MG63 (cell line): ENCODE measurements around the gene TSPAN18. TPM values are rescaled to one million over a fixed set of nuclear protein-coding genes. Genes with fewer than 3 reads are reported as not detected.

ENCODE experiments used
- DNase-seq: peaks from one replicate; pipeline ENCODE4 v3.0.0-alpha.2; 2020
- H3K27me3 ChIP-seq: fragments of 250-450 bp; sonication (Bioruptor Pico); 2 replicates; pipeline ENCODE4 v1.5.1; 2020; ENCODE audit warnings: mild to moderate bottlenecking, moderate library complexity
- H3K36me3 ChIP-seq: fragments of 250-450 bp; sonication (Bioruptor Pico); 2 replicates; pipeline ENCODE4 v1.5.1; 2020; ENCODE audit warnings: mild to moderate bottlenecking, moderate library complexity
- H3K4me3 ChIP-seq: fragments of 250-450 bp; sonication (Bioruptor Pico); 2 replicates; pipeline ENCODE4 v1.5.1; 2020; ENCODE audit warnings: mild to moderate bottlenecking, moderate library complexity
- H3K9me3 ChIP-seq: fragments of 250-450 bp; sonication (Bioruptor Pico); 2 replicates; pipeline ENCODE4 v1.5.1; 2020; ENCODE audit warnings: mild to moderate bottlenecking, moderate library complexity
- total RNA-seq: library from RNA; depleted of rRNA; stranded (reverse); fragments of >200 nt; shearing (Covaris generic); gene quantifications from 2 replicates; pipeline ENCODE4 v1.2.3, GENCODE V29; 2014; ENCODE audit warnings: low replicate concordance

The TSPAN18 gene
- total RNA-seq, 1 experiment from 2014 or later: 0.95 TPM

DNA sequence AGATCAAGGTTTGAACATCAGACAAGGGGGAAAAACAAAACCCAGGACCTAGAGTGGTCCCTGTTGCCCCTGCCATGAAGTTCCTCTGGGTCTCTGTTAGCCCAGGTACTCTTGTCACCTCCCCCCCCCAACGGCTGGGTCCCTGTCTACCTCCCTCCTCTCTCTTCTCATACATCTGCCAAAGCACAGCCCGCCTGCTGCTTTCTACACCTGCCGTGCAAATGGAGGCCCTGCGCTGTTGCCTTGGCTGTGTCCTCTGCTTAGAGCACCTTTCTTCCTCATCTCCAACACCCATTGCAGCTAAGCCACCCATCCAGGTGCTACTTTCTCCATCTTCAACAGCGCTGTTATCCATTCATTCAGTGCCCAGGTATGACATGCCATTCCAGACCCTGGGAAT, 124.7 kb downstream of the TSPAN18 start:
- peaks cover 2% of the 10 kb centered on the region; the same call in 1 of the 2 replicates for H3K9me3 ChIP-seq
- no peaks in the 10 kb centered on the region for H3K36me3 ChIP-seq
- H3K4me3 ChIP-seq: no peak overlapping the region
- H3K27me3 ChIP-seq: no peaks in the 10 kb centered on the region
- no peak for DNase-seq

DNA sequence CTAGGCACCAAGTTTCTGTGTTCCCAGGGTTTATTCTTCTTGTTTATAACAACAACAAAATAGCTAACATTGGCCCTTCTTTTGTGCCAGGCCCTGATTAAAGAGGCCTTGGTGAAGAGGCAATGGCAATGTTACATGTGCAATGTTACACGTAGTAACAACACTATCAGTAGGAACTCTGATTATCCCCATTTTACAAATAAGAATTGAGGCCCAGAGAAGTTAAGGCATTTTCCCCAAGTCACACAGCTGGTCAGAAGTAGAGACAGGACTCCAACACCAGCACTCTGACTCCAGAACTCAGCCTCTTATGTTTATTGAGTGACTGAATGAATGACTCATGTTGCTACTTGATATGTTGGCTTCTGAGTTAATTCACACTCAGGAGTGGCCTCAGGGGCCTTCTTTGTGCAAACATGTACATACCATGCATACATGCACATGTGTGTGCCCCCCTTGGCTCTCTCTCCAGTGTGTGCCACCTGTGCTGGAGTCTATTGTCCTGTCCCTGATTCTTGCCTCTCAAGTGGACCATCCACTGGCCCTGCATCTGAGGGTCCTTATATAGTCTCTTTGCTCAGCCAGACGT, 125.5 kb downstream of the TSPAN18 start:
- H3K36me3 ChIP-seq: no peaks in the 10 kb centered on the region
- H3K27me3 ChIP-seq: no peaks in the 10 kb centered on the region
- H3K9me3 ChIP-seq: peaks cover under 1% of the 10 kb centered on the region; the same call in 1 of the 2 replicates
- DNase-seq: no peak
- no peak overlapping the region for H3K4me3 ChIP-seq

DNA sequence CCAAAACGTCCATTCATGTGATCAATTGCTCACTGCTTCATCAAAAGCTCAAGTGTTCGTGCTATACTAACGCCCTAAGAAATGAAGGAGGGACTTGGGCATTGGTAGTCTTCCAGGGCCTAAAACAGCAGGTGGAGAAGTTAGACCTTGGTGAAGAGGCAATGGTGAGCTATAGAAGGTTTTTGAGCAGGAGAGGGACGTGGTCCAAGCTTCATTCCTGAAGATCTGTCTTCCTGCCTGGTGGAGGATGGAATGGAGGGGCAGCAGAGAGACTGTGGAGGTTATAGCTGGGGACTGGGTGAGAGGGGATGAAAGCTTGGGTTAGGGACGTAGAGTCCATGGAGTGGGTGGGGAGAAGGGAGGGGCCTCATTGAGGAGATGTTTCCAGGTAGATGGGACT, 126.2 kb downstream of the TSPAN18 start:
- no peak overlapping the region for H3K4me3 ChIP-seq
- H3K9me3 ChIP-seq: no peaks in the 10 kb centered on the region
- DNase-seq: no peak
- no peaks in the 10 kb centered on the region for H3K27me3 ChIP-seq
- no peaks in the 10 kb centered on the region for H3K36me3 ChIP-seq

DNA sequence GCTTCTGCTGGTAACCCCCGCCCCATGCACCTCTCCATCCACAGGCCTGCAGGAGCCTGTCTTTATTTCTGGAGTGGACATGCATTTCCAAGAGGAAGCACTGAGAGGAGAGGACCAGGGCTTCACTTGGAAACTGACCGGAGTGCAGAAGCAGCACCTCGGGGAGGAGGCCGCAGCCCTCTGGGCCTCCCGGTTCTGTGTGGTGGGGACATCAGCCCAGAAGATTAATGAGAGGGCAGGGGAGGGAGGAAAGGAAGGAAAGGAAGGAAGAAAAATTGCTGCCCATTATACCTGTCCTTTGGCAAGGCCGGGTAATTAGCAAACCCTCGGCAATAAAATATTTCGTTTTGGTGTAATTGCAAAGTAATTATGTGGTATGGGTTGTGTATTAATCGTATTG, 126.9 kb downstream of the TSPAN18 start:
- H3K9me3 ChIP-seq: no peaks in the 10 kb centered on the region
- H3K27me3 ChIP-seq: no peaks in the 10 kb centered on the region
- H3K36me3 ChIP-seq: no peaks in the 10 kb centered on the region
- no peak for DNase-seq
- no peak overlapping the region for H3K4me3 ChIP-seq

DNA sequence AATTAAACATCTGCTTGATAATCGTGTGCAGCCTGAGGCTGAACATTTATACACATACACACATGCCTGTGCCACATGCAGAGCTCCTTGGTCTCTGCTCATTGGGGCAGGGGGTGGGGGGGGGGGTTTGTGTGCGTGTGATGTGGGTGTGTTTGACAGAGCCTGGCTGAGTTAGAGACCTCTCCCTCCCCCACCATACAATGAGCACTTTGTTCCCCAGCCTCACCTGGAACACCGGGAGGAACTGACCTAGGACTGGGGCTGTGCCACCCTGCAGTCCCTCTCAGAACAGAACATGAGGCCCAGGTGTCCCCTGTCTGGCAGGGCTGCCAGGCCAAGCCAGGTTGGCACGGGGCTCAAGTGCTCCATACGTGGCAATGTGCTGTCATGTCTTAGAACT, 127.3 kb downstream of the TSPAN18 start:
- H3K27me3 ChIP-seq: no peaks in the 10 kb centered on the region
- no peaks in the 10 kb centered on the region for H3K36me3 ChIP-seq
- DNase-seq: no peak
- H3K9me3 ChIP-seq: no peaks in the 10 kb centered on the region
- H3K4me3 ChIP-seq: no peak overlapping the region

DNA sequence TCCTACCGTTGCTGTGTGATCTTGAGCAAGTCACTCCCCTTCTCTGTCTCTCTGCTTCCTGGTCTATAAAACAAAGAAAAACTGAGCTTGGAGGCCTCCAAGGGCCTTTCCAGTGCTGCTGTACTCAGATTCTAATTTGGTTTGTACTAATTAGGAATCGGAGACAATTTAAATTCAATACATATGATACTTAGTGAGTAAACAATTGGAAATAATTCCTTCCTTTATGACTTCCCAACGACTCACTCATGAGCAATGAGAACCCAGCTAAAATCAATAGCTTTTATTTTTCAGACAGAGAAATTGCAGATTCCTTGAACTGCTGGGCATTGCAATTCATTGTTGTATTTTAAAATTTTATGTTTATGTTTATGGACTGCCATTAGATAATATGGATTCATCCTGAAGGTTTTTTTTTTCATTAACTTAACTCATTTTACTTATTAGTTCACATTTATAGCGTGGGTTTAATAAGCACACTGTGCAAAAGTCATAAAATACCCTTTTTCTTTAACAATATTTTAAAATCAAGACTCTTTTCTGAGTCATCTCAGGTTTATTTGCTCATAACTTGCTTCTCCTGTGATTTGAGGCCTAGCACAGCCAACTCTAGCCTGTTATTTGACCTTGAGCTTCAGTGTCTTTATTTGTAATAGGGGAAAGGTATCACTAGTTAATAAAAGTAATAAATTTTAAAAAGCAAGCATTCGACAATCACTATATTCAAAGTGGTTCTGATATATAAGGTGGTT, 128.2 kb downstream of the TSPAN18 start:
- no peak for DNase-seq
- H3K36me3 ChIP-seq: no peaks in the 10 kb centered on the region
- no peak overlapping the region for H3K4me3 ChIP-seq
- H3K27me3 ChIP-seq: no peaks in the 10 kb centered on the region
- H3K9me3 ChIP-seq: no peaks in the 10 kb centered on the region

DNA sequence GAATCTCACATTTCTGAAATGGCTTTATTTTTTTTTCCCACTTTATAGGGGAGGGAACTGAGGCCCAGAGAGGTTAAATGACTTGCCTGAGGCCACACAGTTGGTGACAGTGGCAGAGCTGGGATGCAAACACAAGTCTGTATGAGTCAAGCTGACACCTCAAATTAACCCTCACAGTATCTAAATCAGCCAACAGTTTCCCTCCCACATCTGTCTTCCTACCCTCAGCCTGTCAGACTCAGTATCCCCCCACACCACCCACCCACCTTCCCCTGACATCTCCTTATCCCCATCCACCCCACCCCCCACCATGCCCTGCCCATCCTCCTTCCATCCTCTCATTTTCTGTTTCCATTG, 128.7 kb downstream of the TSPAN18 start:
- Histone ChIP-seq H3K9me3 (no peaks in the 10 kb centered on the region), H3K4me3 (no peak overlapping the region), H3K27me3 (no peaks in the 10 kb centered on the region), H3K36me3 (no peaks in the 10 kb centered on the region)
- DNase-seq: no peak

DNA sequence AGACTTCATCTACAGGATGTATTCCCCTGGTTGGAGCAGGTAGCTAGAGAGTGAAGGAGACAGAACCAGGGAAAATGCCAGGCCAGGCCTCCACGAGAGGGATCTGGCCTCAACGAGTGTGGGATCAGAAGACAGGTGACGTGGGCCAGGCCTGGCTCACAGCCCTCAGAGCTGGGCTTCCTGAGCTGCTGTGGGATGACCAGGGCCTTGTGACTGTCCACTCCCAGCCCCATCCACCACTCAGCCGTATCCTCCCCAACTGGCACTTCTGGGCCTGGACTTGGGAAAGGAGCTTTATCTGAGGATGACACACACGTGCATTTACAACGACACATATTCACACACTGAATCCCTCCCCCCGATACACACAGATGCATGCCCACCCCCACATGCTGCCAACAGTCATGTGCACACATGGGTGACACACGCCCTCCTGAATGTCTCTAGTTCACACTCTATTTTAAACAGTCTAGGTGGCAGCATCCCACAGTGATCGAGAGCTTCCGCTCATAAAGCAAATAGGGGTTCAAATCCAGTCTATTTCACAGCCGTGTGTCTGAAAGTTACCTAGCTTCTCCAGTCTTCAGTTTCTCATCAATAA, 130.8 kb downstream of the TSPAN18 start:
- H3K4me3 ChIP-seq: no peak overlapping the region
- no peak for DNase-seq
- H3K36me3 ChIP-seq: no peaks in the 10 kb centered on the region
- no peaks in the 10 kb centered on the region for H3K9me3 ChIP-seq
- H3K27me3 ChIP-seq: no peaks in the 10 kb centered on the region

DNA sequence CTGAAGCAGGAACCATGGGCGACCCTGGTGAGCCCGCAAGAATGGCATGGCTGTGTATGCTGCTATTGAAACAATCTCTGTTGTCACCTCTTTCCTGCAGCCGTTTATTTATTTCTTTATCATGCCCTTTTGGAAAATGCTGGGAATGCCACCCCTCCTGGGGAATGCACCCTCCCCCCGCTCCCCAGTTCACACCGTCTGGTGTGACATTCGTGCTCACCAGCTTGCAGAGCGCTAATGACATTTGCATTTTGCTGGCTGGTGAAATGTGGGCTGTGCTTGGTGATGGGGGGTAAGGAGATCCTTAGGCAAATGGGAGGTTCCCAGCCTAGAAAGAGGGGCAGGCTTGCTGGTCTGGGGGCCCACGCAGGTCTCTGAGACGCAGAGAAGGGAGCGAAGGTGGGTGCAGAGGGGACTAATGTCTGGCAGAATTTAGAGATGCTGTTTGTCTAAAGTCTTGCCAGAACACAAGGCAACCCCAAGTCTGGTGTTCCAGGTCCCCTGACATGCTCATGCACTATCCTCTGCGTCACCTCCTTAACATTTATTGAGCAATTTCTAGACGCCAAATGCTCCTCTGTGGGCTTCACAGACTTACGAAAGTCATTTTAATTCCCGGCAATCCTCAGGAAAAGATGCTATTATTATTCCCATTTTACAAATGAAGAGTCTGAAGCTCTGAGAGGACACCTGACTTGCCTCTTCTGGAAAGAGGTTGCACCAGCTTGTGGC, 132.2 kb downstream of the TSPAN18 start:
- no peak overlapping the region for H3K4me3 ChIP-seq
- H3K9me3 ChIP-seq: no peaks in the 10 kb centered on the region
- H3K27me3 ChIP-seq: no peaks in the 10 kb centered on the region
- no peak for DNase-seq
- H3K36me3 ChIP-seq: no peaks in the 10 kb centered on the region

DNA sequence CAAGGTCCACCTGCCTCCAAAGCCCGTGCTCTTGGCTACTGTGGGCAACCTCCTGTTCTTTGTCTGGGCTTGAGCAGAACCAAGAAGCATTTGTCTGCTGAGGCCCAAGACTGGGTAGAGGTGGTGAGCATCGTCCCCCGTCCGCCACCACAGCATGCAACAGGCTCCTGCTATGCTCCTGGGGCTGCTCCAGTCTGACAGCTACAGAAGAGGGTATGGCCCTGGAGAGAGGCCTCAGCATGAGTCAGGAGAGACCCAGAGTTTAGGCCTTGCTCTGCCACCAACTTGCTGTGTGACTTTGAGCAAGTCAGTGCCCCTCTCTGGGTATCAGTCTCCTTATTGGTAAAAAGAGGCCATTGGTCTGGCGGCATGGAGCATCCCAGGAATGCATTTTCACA, 132.8 kb downstream of the TSPAN18 start:
- Histone ChIP-seq H3K36me3 (no peaks in the 10 kb centered on the region), H3K27me3 (no peaks in the 10 kb centered on the region), H3K9me3 (no peaks in the 10 kb centered on the region), H3K4me3 (no peak overlapping the region)
- DNase-seq: no peak

DNA sequence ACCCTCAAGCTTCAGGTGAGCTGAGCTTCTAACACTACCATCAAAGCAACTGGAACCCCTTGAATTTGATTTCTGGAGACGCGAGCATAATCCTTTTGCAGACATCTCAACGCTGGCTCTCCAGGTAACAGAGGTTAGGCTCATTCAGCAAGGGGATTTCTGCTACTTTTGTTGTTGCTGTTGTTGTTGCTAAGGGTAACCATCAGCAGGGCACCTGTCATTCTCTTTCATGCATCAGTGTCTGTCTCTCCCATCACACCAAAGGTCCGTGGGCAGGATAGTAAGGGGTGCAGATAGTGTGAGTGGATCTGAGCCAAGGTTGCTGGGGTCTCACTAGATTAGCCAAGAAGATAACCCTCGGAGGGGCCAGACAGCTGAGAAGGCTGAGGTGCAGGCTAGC, 133.6 kb downstream of the TSPAN18 start:
- H3K36me3 ChIP-seq: no peaks in the 10 kb centered on the region
- H3K9me3 ChIP-seq: no peaks in the 10 kb centered on the region
- no peak for DNase-seq
- no peaks in the 10 kb centered on the region for H3K27me3 ChIP-seq
- H3K4me3 ChIP-seq: no peak overlapping the region

DNA sequence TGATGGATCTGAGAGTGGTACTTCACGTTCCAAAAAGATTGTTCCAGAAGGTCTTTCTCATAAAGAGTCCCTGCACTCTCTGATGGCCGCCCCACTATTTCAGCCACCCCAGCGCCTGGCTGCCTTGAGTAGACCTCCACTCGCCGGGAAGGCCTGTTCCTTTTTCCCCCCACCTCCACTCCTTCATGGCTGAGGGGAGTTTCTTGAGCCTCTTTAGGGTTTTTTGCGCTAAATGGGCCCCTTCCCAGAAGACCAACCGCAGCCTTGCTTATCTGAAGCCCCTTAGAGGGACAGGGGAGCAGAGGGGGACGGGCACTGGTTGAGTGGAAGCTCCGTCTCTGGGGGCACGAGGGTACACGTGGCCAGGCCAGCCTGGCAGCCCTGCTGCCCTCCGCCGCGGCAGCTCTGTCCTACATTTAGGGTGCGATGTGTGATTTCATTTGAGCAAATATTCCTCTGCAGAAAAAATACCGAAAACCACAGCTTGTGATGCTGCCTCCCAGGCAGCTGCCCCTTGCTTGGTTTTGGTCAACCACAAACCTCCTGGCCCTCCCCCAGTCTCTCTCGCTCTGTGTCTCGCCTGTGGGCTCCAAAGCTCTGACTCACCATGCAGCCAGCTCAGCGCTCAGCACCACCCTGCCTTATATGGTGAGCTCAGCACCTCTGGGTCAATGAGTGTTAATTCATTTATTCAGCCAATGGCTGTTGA, 135.2 kb downstream of the TSPAN18 start:
- no peaks in the 10 kb centered on the region for H3K36me3 ChIP-seq
- no peaks in the 10 kb centered on the region for H3K9me3 ChIP-seq
- no peak overlapping the region for H3K4me3 ChIP-seq
- peak; percentile 99 for DNase-seq
- no peaks in the 10 kb centered on the region for H3K27me3 ChIP-seq

DNA sequence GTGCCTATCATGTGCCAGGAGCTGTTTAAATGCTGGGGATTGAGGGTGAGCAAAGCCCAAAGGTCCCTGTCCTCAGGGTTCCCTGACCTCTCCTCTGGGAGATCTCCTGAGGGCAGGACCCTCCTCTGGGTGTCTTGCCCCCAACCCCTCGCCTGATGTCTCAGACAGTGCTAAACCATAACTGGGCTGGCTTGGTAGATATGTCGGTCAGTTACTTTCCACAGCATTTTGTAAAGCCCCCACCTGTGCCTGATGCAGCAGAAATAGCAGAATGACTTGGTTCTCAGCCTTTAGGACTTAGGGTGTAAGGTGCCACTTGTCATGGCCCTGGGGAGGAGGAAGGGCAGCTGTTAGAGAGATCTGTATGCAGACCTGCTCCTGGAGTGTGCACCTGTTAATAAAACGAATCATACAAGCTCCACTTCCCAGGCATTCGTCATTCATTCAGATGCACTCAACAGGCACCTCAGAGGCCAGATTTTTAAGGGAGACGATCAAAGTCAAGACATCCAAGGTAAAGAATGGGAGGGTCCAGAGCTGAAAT, 135.9 kb downstream of the TSPAN18 start:
- no peaks in the 10 kb centered on the region for H3K27me3 ChIP-seq
- H3K9me3 ChIP-seq: no peaks in the 10 kb centered on the region
- no peak for DNase-seq
- no peaks in the 10 kb centered on the region for H3K36me3 ChIP-seq
- H3K4me3 ChIP-seq: no peak overlapping the region

DNA sequence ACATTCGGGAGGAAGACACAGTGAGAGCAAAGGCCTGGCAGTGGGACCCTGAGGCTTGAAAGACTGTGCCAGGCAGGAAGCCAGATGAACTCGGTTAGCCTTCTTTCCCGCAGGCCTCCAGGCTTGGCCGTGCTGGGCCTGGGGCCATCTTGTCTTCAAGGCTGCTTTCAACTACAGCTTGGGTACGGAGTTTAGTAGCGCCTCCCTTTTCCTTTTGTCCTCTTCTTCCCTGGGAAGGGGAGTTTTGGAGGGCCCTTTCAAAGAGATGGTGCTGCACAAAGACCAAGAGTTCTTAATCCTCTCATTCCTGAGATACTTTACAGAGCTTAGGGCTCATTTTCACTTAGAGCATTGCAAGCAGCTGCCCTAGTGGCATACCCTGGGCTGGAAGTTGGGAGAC, 136.5 kb downstream of the TSPAN18 start:
- Histone ChIP-seq H3K9me3 (no peaks in the 10 kb centered on the region), H3K4me3 (no peak overlapping the region), H3K36me3 (no peaks in the 10 kb centered on the region), H3K27me3 (no peaks in the 10 kb centered on the region)
- DNase-seq: peak; percentile 16

DNA sequence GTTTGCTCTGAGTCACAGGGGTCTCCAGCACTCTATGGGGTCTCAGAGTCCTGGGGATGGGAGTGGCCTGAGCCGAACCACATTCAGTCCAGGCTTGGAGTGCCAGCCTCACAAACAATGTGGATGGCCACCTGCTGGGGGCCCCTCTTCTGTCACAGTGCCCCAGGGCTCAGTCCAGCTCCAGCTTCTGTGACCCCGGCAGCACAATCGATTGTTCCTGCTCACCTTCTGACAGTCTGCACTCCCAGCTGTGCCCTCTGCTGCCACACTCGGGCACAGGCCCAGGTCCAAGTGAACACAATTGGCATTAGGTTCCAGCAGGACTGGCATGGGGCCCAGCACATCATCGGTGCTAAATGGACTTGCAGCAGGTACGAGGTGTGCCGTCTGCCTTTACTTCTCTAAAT, 139.1 kb downstream of the TSPAN18 start:
- DNase-seq: no peak

DNA sequence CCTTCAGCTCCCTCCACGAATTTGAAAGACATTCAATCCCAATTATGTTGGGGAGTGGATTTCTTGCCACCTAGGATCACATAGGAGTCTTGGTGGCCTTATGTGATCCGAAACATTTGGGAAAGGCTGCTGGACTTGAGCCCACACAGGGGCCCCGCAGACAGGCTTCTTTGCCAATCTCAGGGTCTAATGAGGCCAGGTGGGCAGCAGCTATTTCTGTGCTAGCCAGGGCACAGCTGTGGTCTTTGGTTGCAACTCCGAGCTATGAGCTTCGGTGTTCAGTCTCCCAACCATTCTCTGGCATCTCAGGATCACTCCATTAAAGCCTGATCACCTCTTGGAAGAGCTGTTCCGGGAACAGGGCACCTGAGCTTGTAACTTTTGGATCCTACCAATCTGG, 139.5 kb downstream of the TSPAN18 start:
- no peak for DNase-seq
- Histone ChIP-seq H3K36me3 (no peaks in the 10 kb centered on the region), H3K9me3 (no peaks in the 10 kb centered on the region), H3K27me3 (no peaks in the 10 kb centered on the region), H3K4me3 (no peak overlapping the region)

More for the DNA sequence above, 139.1 kb downstream of the TSPAN18 start:
- H3K27me3 ChIP-seq: no peaks in the 10 kb centered on the region
- no peaks in the 10 kb centered on the region for H3K9me3 ChIP-seq
- H3K4me3 ChIP-seq: no peak overlapping the region
- H3K36me3 ChIP-seq: no peaks in the 10 kb centered on the region

DNA sequence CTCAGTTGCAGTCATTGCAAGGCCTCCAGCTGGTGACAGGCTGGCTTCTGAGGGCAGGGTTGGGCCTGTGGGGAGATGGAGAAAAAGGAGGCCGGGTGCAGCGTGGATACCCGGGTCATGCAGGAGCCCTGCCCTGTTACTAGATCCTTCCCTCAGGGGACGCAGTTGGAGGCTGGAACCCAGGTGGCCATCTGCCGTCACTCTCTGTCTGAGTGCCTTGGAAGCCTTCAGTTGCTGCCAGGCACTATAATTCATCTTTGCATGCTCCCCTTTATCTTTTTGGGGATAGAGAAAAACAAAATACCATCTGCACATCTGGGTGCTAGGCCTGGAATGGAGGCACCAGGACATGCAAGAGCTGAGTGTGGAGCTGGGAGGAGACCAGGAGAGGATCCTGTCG, 141.3 kb downstream of the TSPAN18 start:
- no peak for DNase-seq
- Histone ChIP-seq H3K4me3 (no peak overlapping the region), H3K36me3 (no peaks in the 10 kb centered on the region), H3K9me3 (no peaks in the 10 kb centered on the region), H3K27me3 (no peaks in the 10 kb centered on the region)
